Breast epithelium (tissue), 3 donors: ENCODE measurements around the gene HBG1.

Experiments used
- POLR2AphosphoS5 ChIP-seq, 3 donors: sonication (generic); formaldehyde crosslinking; IDR thresholded peaks; one replicate each; pipeline ENCODE4 v1.6.1; 2017; ENCODE audit warnings: antibody characterized with exemption in 3 of 3
- TF ChIP-seq, protein P1 (sequence below), 3 donors: fragments of 450-650 bp; IDR thresholded peaks; one replicate each; pipeline ENCODE4 v1.5.1; 2016 to 2017; ENCODE audit warnings: antibody characterized with exemption in 3 of 3, mild to moderate bottlenecking in 3 of 3, moderate library complexity in 3 of 3

DNA sequence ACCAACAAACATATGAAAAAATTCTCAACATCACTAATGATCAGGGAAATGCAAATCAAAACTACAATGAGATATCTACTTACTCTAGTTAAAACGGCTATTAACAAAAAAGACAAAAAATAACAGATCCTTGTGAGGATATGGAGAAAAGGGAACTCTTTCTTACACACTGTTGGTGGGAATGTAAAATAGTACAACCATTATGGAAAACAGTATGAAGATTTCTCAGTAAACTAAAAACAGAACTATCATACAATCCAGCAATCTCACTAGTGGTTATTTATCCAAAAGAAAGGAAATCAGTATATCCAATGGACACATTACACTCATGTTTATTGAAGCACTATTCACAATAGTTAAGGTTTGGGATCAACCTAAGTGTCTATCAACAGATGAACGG, 16.2 kb upstream of the HBG1 start:
- TF ChIP-seq, protein P1, sequence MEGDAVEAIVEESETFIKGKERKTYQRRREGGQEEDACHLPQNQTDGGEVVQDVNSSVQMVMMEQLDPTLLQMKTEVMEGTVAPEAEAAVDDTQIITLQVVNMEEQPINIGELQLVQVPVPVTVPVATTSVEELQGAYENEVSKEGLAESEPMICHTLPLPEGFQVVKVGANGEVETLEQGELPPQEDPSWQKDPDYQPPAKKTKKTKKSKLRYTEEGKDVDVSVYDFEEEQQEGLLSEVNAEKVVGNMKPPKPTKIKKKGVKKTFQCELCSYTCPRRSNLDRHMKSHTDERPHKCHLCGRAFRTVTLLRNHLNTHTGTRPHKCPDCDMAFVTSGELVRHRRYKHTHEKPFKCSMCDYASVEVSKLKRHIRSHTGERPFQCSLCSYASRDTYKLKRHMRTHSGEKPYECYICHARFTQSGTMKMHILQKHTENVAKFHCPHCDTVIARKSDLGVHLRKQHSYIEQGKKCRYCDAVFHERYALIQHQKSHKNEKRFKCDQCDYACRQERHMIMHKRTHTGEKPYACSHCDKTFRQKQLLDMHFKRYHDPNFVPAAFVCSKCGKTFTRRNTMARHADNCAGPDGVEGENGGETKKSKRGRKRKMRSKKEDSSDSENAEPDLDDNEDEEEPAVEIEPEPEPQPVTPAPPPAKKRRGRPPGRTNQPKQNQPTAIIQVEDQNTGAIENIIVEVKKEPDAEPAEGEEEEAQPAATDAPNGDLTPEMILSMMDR (IDR thresholded peaks at IDR 0.05) = no peak
- TF ChIP-seq POLR2AphosphoS5 (IDR thresholded peaks at IDR 0.05) = no peak
